GM19455 (cell line): ENCODE data around the gene ZFYVE28.
"Not testable (repeated sequence)": the region's sequence is repeated elsewhere in the genome, so short reads cannot be mapped to it uniquely, and the experiment has no call there.

ENCODE experiments used
- ATAC-seq: cut with Tn5 transposase; IDR thresholded peaks from one replicate; pipeline ENCODE4 v1.9.1; 2021; ENCODE audit not compliant: unreplicated experiment

ZFYVE28 gene

GRCh38 chr4:2231082-2231481 is 187.4 kb downstream of the ZFYVE28 start:
- ATAC-seq: no peak

- ATAC-seq: no peak
Observed at GRCh38 chr4:2226261-2226660, 192.2 kb downstream of the ZFYVE28 start.

- no peak for ATAC-seq
Observed at GRCh38 chr4:2222838-2223237, 195.6 kb downstream of the ZFYVE28 start.

GRCh38 chr4:2221378-2221777 is 197.1 kb downstream of the ZFYVE28 start:
- ATAC-seq: not testable (repeated sequence)

GRCh38 chr4:2220016-2220630 is 198.3 kb downstream of the ZFYVE28 start:
- ATAC-seq: no peak
